HepG2 (cell line): Measurements from ENCODE around the gene CAPZB. TPM values are rescaled to one million over a fixed set of nuclear protein-coding genes. Genes with fewer than 3 reads are reported as not detected.

Source experiments
- ATAC-seq: fragments of 200-7000 bp; cut with Tn5 transposase; 3 replicates; pipeline ENCODE4 v1.9.1; 2020; ENCODE audit warnings: mild to moderate bottlenecking, moderate library complexity
- BruUV-seq: library from RNA; stranded (reverse); fragments of 400-500 nt; replicated peaks from 2 replicates; lab custom pipeline; 2021; lab: Mats Ljungman, UMichigan
- CTCF ChIA-PET: fragments of 300-600 bp; formaldehyde crosslinking; extraction: SDS; loops from one replicate; lab custom pipeline; 2021; ENCODE audit warnings: low total read pairs, inconsistent platforms, low intra/inter-chr PET ratio; lab: Yijun Ruan, JAX
- POLR2A ChIA-PET: fragments of 350-600 bp; sonication (Branson Sonifier 250); formaldehyde crosslinking; loops from one replicate; lab custom pipeline; 2020; ENCODE audit warnings: antibody characterized with exemption, inconsistent platforms; lab: Yijun Ruan, JAX
- DNase-seq: peaks from one replicate; pipeline ENCODE4 v3.0.0-alpha.2; 2015; ENCODE audit warnings: low spot score
- FAIRE-seq: peaks from 3 replicates; lab custom pipeline; 2011; peaks lifted over from hg19 to GRCh38; lab: Jason Lieb, UNC
- H2AFZ ChIP-seq: one replicate; pipeline ENCODE4 v1.6.1; 2011; ENCODE audit warnings: low read length, inconsistent platforms
- H3K27ac ChIP-seq: fragments of 300-600 bp; 3 replicates; pipeline ENCODE4 v1.8.0; 2011; ENCODE audit warnings: mixed run types, mild to moderate bottlenecking, mixed read lengths, low read length, inconsistent platforms; ENCODE audit not compliant: insufficient read depth; ENCODE audit errors: extremely low read length
- H3K27me3 ChIP-seq, 2 experiments: fragments of 200-600 bp in 1 of 2; 2 replicates in 1 of 2; 3 replicates in 1 of 2; pipeline versions ENCODE4 v1.6.0 to v1.8.0; 2011; ENCODE audit warnings: low read length in 2 of 2, mild to moderate bottlenecking in 2 of 2, moderate library complexity in 2 of 2, inconsistent platforms in 1 of 2; ENCODE audit not compliant: insufficient read depth in 2 of 2, control insufficient read depth in 1 of 2
- H3K36me3 ChIP-seq, 2 experiments: fragments of 200-600 bp in 1 of 2; replicated peaks in 1 of 2; 2 replicates in 1 of 2; 3 replicates in 1 of 2; pipeline versions ENCODE4 v1.5.1 to v1.8.0; 2011; ENCODE audit warnings: low read length in 2 of 2, inconsistent platforms in 1 of 2; ENCODE audit not compliant: insufficient read depth in 2 of 2, control insufficient read depth in 1 of 2
- H3K4me1 ChIP-seq: 2 replicates; pipeline ENCODE4 v1.5.1; 2012; ENCODE audit warnings: low read length, inconsistent platforms; ENCODE audit not compliant: insufficient read depth
- H3K4me2 ChIP-seq: 2 replicates; pipeline ENCODE4 v1.6.0; 2011; ENCODE audit warnings: low read depth, low read length, inconsistent platforms
- H3K4me3 ChIP-seq, 3 experiments: fragments of 200-600 bp in 1 of 3; sonication (generic), shearing (Covaris generic) in 1 of 3; replicated peaks in 1 of 3; 2 replicates each; pipeline ENCODE4 v1.5.1; 2011 to 2016; ENCODE audit warnings: low read length in 3 of 3, inconsistent platforms in 2 of 3, low read depth in 2 of 3, mild to moderate bottlenecking in 2 of 3, control low read depth in 1 of 3, mixed read lengths in 1 of 3; ENCODE audit not compliant: insufficient read depth in 1 of 3
- H3K79me2 ChIP-seq: one replicate; pipeline ENCODE4 v1.6.1; 2011; ENCODE audit warnings: low read length, inconsistent platforms; ENCODE audit not compliant: insufficient read depth
- H3K9ac ChIP-seq: 2 replicates; pipeline ENCODE4 v1.6.0; 2011; ENCODE audit warnings: mild to moderate bottlenecking, low read depth, low read length, inconsistent platforms; ENCODE audit not compliant: insufficient read depth
- H3K9me3 ChIP-seq: 2 replicates; pipeline ENCODE4 v1.5.1; 2012; ENCODE audit warnings: mild to moderate bottlenecking, low read length
- H4K20me1 ChIP-seq: 2 replicates; pipeline ENCODE4 v1.6.0; 2011; ENCODE audit warnings: inconsistent platforms, mild to moderate bottlenecking, low read length, moderate library complexity; ENCODE audit not compliant: insufficient read depth
- AGO2 ChIP-seq: fragments of 200-400 bp; formaldehyde crosslinking; optimal IDR thresholded peaks from 2 replicates; pipeline ENCODE3; 2017; ENCODE audit warnings: mild to moderate bottlenecking, low read depth, low read length, moderate library complexity
- GPN1 ChIP-seq: sonication (generic); formaldehyde crosslinking; IDR thresholded peaks from 2 replicates; pipeline ENCODE4 v1.5.1; 2020; ENCODE audit warnings: missing genetic modification reagents, borderline replicate concordance
- HNRNPH1 ChIP-seq: fragments of 200-400 bp; formaldehyde crosslinking; optimal IDR thresholded peaks from 2 replicates; pipeline ENCODE3; 2017; ENCODE audit warnings: mild to moderate bottlenecking, low read depth, low read length
- HOXD1 ChIP-seq: sonication (generic); formaldehyde crosslinking; IDR thresholded peaks from 2 replicates; pipeline ENCODE4 v1.5.0; 2020; ENCODE audit warnings: missing genetic modification reagents
- PRPF4 ChIP-seq: fragments of 200-400 bp; formaldehyde crosslinking; IDR thresholded peaks from 2 replicates; pipeline ENCODE4 v1.6.1; 2016; ENCODE audit warnings: low read length, low read depth; ENCODE audit not compliant: poor library complexity, severe bottlenecking
- SIX4 ChIP-seq: sonication (generic); formaldehyde crosslinking; IDR thresholded peaks from 2 replicates; pipeline ENCODE4 v1.4.0; 2020; ENCODE audit warnings: missing genetic modification reagents
- SOX6 ChIP-seq, 2 experiments: fragments of 450-650 bp in 1 of 2; sonication (generic) in 1 of 2; formaldehyde crosslinking in 1 of 2; IDR thresholded peaks; 2 replicates each; pipeline versions ENCODE4 v1.4.0 to v1.6.1; 2017 to 2020; ENCODE audit warnings: antibody characterized with exemption in 1 of 2, mild to moderate bottlenecking in 1 of 2, missing genetic modification reagents in 1 of 2
- SPEN ChIP-seq: sonication (generic); formaldehyde crosslinking; IDR thresholded peaks from 2 replicates; pipeline ENCODE4 v1.5.1; 2020; ENCODE audit warnings: low read depth, mild to moderate bottlenecking, missing genetic modification reagents
- ZBTB34 ChIP-seq: sonication (generic); formaldehyde crosslinking; IDR thresholded peaks from 2 replicates; pipeline ENCODE4 v1.8.0; 2022; ENCODE audit warnings: mild to moderate bottlenecking, missing genetic modification reagents
- ZFP36 ChIP-seq: fragments of 150-350 bp; IDR thresholded peaks from 2 replicates; pipeline ENCODE4 v1.6.1; 2018; ENCODE audit warnings: borderline replicate concordance, low read length, low read depth; ENCODE audit not compliant: partially characterized antibody
- ZSCAN5A ChIP-seq: sonication (generic); formaldehyde crosslinking; IDR thresholded peaks from 2 replicates; pipeline ENCODE4 v1.8.0; 2022; ENCODE audit warnings: mild to moderate bottlenecking, missing genetic modification reagents, borderline replicate concordance
- WGBS: methylation state at CpG from one replicate; pipeline ENCODE4 v1.1.6; 2017; ENCODE audit warnings: low lambda C conversion rate; 5-methylcytosine and 5-hydroxymethylcytosine counted together
- in situ Hi-C: cut with HindIII; loops from 2 replicates; pipeline ENCODE4 v1.10.0; 2017; ENCODE audit warnings: low pct_unique_long_range_greater_than_20kb; ENCODE audit not compliant: extremely low pct_ligation_motif_present
- intact Hi-C: fragments of 100-400 bp; cut with micrococcal nuclease; formaldehyde crosslinking; loops from one replicate; pipeline ENCODE4 v1.10.0; 2022; ENCODE audit not compliant: unreplicated experiment
- polyA plus RNA-seq, 8 experiments: library from polyadenylated mRNA; depleted of rRNA in 3 of 8; stranded (reverse) in 7 of 8; unstranded in 1 of 8; fragments of >200 nt; fragmentation: Illumina TruSeq in 4 of 8; extraction: Trizol in 4 of 8; gene quantifications; 2 replicates each; pipeline versions ENCODE4 v1.2.1 to v1.2.3, GENCODE V29; 2011 to 2016; ENCODE audit warnings: low read depth in 4 of 8, missing spikeins in 1 of 8, mixed read lengths in 1 of 8; ENCODE audit not compliant: insufficient read depth in 1 of 8
- total RNA-seq, 5 experiments: library from RNA; depleted of rRNA; stranded (reverse); fragments of >200 nt; fragmentation: Illumina TruSeq; extraction: Trizol; gene quantifications; 2 replicates each; pipeline ENCODE4 v1.2.3, GENCODE V29; 2016; ENCODE audit warnings: low read depth in 1 of 5
- TF ChIP-seq, protein P1 (sequence below): sonication (generic); formaldehyde crosslinking; IDR thresholded peaks from 2 replicates; pipeline ENCODE4 v1.4.0; 2020; ENCODE audit warnings: missing genetic modification reagents, low read depth, mild to moderate bottlenecking, borderline replicate concordance

Gene CAPZB
- total and polyA plus RNA-seq, 2 of the 13 experiments (the other 11 are each of a cell fraction or from before 2014, with no cell fraction given): 58.9 to 76.9 TPM

DNA sequence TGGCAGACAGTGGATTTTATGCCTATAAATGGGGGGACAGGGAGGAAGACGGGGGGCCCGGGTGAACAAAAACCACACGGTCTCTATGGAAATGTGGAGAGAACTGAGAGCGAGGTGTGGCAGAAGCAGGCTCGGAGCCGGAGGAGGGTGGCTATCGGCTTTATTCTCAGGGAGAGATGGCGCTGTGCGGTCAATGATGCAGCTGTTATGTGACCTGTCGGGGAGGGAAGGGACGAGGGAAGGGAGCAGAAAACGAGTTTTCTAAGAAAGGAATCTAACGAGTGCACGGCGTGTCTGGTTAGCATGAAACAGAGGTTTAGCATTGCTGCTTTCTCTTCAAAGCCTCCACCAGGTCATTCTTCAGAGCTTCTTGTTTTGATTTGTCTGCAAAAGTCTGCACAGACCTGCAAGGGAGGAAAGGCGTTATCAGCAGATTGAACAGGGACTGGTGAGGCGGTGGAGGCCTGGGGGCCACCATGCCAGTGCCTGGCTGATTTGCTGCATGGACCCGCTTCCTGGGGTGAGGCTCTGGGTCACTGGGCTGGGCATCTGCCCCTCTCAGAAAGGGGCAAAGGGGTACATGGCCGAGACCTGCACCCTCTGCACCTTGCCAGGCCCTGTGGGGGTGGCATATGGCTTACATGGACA lies 146.0 kb downstream of the CAPZB start:
- FAIRE-seq (no peak), ATAC-seq (no peak), DNase-seq (no peak)
- intact Hi-C loops: no loop called here
- no TSS peak for BruUV-seq
- H3K27ac ChIP-seq: peak overlapping the region; percentile 84
- in situ Hi-C loops: no loop called here
- ChIA-PET POLR2A (interaction anchor here (0.6 to 1.2 kb wide), 3 partner anchors 27 to 334 kb away, joined by 3 read pairs; no protein-coding TSS in a partner anchor), CTCF (interaction anchor here (1.7 kb wide), 1 partner anchor 312 kb away, joined by 11 read pairs; no protein-coding TSS in a partner anchor)
- H3K4me3 ChIP-seq: no peak overlapping the region
- 95% methylated on average over 15 of the region's 19 CpGs for WGBS
- peaks cover 40% of the 10 kb centered on the region for H3K4me1 ChIP-seq
- H3K4me2 ChIP-seq: no peak overlapping the region
- H3K79me2 ChIP-seq: no peaks in the 10 kb centered on the region
- no peak overlapping the region for H2AFZ ChIP-seq
- H3K27me3 ChIP-seq: no peaks in the 10 kb centered on the region
- no peaks in the 10 kb centered on the region for H3K9me3 ChIP-seq
- H4K20me1 ChIP-seq: no peaks in the 10 kb centered on the region
- H3K36me3 ChIP-seq: peaks cover 17 to 20% of the 10 kb centered on the region in 2 experiments; a peak in 4 of 5 replicates
- TF ChIP-seq GPN1 (CRISPR knock-in tag) (no peak), PRPF4 (peak; percentile 14), AGO2 (peak; percentile 26)
- TF ChIP-seq, all 625 proteins: peak for 2
- H3K9ac ChIP-seq: no peak overlapping the region

- Histone ChIP-seq H3K4me3 (peak overlapping the region in 2 of 3 experiments; percentile 35 to 58; a peak in 4 of 6 replicates), H3K36me3 (peaks cover 9 to 17% of the 10 kb centered on the region in 2 experiments; a peak in 3 of 5 replicates), H3K4me1 (peaks cover 40% of the 10 kb centered on the region), H3K79me2 (no peaks in the 10 kb centered on the region), H4K20me1 (no peaks in the 10 kb centered on the region), H3K27me3 (no peaks in the 10 kb centered on the region), H3K9me3 (no peaks in the 10 kb centered on the region), H3K4me2 (peak overlapping the region; percentile 68), H2AFZ (no peak overlapping the region), H3K9ac (peak overlapping the region; percentile 62), H3K27ac (peak overlapping the region; percentile 84)
- CTCF ChIA-PET: interaction anchor here (1.7 kb wide), 1 partner anchor 313 kb away, joined by 11 read pairs; no protein-coding TSS in a partner anchor
- WGBS: 0% methylated on average over 15 of the region's 27 CpGs
- DNase-seq (peak; percentile 83), ATAC-seq (peak; percentile 82), FAIRE-seq (peak; percentile 96)
- POLR2A ChIA-PET: interaction anchor here (1.0 to 1.2 kb wide), 2 partner anchors 26 to 147 kb away, joined by 3 read pairs; partner anchors contain the start of gene CAPZB
- in situ Hi-C loops (no loop called here), intact Hi-C loops (loop anchor here (1.0 kb wide), 2 partner anchors 49 to 313 kb away; no protein-coding TSS in a partner anchor)
- no TSS peak for BruUV-seq
- no peak for TF ChIP-seq HOXD1 (CRISPR knock-in tag)
- no peak for TF ChIP-seq SIX4 (CRISPR knock-in tag)
- no peak for TF ChIP-seq SOX6 (IDR thresholded peaks at IDR 0.05)
- TF ChIP-seq SOX6 (CRISPR knock-in tag; IDR thresholded peaks at IDR 0.05): peak; percentile 67; the same call in 1 of the 2 replicates
- peak; percentile 63; the same call in 1 of the 2 replicates for TF ChIP-seq ZBTB34 (CRISPR knock-in tag)
- TF ChIP-seq SPEN (CRISPR knock-in tag): 0 out of 2 replicates have a peak, but pooled peaks have one; percentile 52
- no peak for TF ChIP-seq HNRNPH1
- no peak for TF ChIP-seq ZSCAN5A
- TF ChIP-seq ZFP36: no peak
- TF ChIP-seq, protein P1, sequence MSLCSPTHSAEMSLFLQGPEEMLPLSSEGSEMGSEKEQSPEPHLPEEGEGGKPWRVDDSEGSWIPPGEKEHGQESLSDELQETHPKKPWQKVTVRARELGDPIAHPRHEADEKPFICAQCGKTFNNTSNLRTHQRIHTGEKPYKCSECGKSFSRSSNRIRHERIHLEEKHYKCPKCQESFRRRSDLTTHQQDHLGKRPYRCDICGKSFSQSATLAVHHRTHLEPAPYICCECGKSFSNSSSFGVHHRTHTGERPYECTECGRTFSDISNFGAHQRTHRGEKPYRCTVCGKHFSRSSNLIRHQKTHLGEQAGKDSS (CRISPR knock-in tag): peak; percentile 69; the same call in 1 of the 2 replicates
Observed at GRCh38 chr1:19338323-19338762, 147.0 kb downstream of the CAPZB start.
